Measurements from ENCODE around the gene UQCC5. TPM values are rescaled to one million over a fixed set of nuclear protein-coding genes. Genes with fewer than 3 reads are reported as not detected.

Gene UQCC5
- 10 to 100 TPM; 16.1 to 18.1 (median 17.1) TPM for total RNA-seq
- long read RNA-seq, donor 1, transcript SMIM4-203 (2 exons, 1,770 nt), result major isoform, 6 of 10 reads
- long read RNA-seq, donor 1, partial matches to known transcripts, result 0 of 10 reads
- long read RNA-seq, donor 1, other reads (novel, unspliced or antisense), result 2 of 10 reads
- long read RNA-seq, donor 2, transcript SMIM4-203 (2 exons, 1,770 nt), result major isoform, 11 of 11 reads
- long read RNA-seq, donor 2, partial matches to known transcripts, result 0 of 11 reads
- long read RNA-seq, donor 2, other reads (novel, unspliced or antisense), result 0 of 11 reads

GRCh38 chr3:52536369-52537164 is at the start of gene UQCC5:
TSS of gene UQCC5 (plus strand) at chr3:52536605. CDS start at chr3:52536756, 151 bp downstream.
- no peaks in the 10 kb centered on the region for H3K9me3 ChIP-seq
- H3K4me1 ChIP-seq (ENCODE audit: low read depth), result peaks cover 31% of the 10 kb centered on the region
- DNase-seq (peak; percentile 97 to 99 (median 98)), ATAC-seq (peak; percentile 94)
- peak within 1 kb of the TSS; percentile 60 for H3K4me3 ChIP-seq
- TF ChIP-seq CTCF (IDR thresholded peaks at IDR 0.05), result no peak
- H3K36me3 ChIP-seq (ENCODE audit: low read depth), result peaks cover 4% of the 10 kb centered on the region
- intact Hi-C loops (cut with DNase I, micrococcal nuclease), result no loop called here

- no peaks in the 10 kb centered on the region for H3K36me3 ChIP-seq (ENCODE audit: low read depth)
- no peaks in the 10 kb centered on the region for H3K9me3 ChIP-seq
- no peak overlapping the region for H3K4me3 ChIP-seq
- intact Hi-C loops (cut with DNase I, micrococcal nuclease), result no loop called here
- no peak for DNase-seq
- ATAC-seq, result no peak
- TF ChIP-seq CTCF (IDR thresholded peaks at IDR 0.05), result no peak
- H3K4me1 ChIP-seq (ENCODE audit: low read depth), result no peaks in the 10 kb centered on the region
Observed at GRCh38 chr3:52487050-52487787, 49.2 kb upstream of the UQCC5 start.

- no peaks in the 10 kb centered on the region for H3K9me3 ChIP-seq
- TF ChIP-seq CTCF (IDR thresholded peaks at IDR 0.05), result no peak
- H3K4me3 ChIP-seq, result no peak overlapping the region
- no peaks in the 10 kb centered on the region for H3K4me1 ChIP-seq (ENCODE audit: low read depth)
- no peaks in the 10 kb centered on the region for H3K36me3 ChIP-seq (ENCODE audit: low read depth)
- no peak for ATAC-seq
- no peak for DNase-seq
- intact Hi-C loops (cut with DNase I, micrococcal nuclease), result no loop called here
Observed at GRCh38 chr3:52487788-52488691, 48.4 kb upstream of the UQCC5 start.

- ATAC-seq, result no peak
- Histone ChIP-seq H3K9me3 (no peaks in the 10 kb centered on the region), H3K4me1 (ENCODE audit: low read depth) (no peaks in the 10 kb centered on the region), H3K4me3 (no peak overlapping the region), H3K36me3 (ENCODE audit: low read depth) (no peaks in the 10 kb centered on the region)
- TF ChIP-seq CTCF (IDR thresholded peaks at IDR 0.05), result no peak
- intact Hi-C loops (cut with DNase I, micrococcal nuclease), result no loop called here
- no peak for DNase-seq
Observed at GRCh38 chr3:52488746-52489145, 47.7 kb upstream of the UQCC5 start.

GRCh38 chr3:52489453-52489852 is 47.0 kb upstream of the UQCC5 start:
- Histone ChIP-seq H3K36me3 (ENCODE audit: low read depth) (no peaks in the 10 kb centered on the region), H3K4me1 (ENCODE audit: low read depth) (no peaks in the 10 kb centered on the region), H3K9me3 (no peaks in the 10 kb centered on the region), H3K4me3 (no peak overlapping the region)
- no peak for TF ChIP-seq CTCF (IDR thresholded peaks at IDR 0.05)
- ATAC-seq (no peak), DNase-seq (no peak)
- intact Hi-C loops (cut with DNase I, micrococcal nuclease), result no loop called here

Measured in mucosa of descending colon (tissue), 3 donors.